ENCODE data around the gene SAT2.
A peak's percentile ranks its signal among the peaks of the same experiment; 100 is the strongest.

DNA sequence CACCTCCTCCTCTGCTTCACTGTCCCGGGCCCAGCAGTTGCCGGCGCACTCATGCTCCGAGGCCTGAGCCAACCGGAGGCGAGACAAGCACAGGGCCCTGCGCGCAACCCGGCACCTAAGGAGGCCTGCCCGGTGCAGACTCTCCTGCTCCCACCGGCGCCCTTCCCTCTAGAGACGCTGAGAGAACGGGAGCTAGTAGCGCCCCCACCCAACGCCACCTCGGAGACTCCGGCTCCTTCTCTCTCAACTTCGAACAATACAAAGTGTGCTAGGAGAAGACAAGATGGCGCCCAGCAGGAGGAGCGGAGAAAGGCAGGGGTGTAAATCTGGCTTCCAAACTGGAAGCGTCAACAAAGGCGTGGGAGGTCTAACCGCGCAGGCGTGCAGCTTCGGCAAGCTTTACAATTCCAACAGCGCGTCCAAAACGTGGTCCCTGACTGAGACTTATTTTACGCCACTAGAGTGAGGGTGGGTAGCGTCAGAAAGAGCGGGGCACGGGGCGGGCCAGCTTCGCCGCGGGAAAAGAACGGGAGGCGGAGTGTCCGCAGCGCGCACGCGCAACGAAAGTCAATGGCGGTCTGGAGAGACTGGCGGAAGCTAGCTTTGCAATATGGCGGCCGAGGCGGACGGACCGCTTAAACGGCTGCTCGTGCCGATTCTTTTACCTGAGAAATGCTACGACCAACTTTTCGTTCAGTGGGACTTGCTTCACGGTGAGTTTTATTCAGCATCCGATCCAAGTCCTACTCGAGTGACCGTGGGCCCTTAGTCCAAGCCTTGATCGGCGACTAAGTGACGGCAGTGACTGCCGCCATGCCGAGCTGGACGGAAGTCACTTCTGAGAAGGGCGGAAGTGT lies 44.1 kb downstream of the SAT2 start, which contains the start of gene MPDU1:
- TF ChIP-seq, protein P1, sequence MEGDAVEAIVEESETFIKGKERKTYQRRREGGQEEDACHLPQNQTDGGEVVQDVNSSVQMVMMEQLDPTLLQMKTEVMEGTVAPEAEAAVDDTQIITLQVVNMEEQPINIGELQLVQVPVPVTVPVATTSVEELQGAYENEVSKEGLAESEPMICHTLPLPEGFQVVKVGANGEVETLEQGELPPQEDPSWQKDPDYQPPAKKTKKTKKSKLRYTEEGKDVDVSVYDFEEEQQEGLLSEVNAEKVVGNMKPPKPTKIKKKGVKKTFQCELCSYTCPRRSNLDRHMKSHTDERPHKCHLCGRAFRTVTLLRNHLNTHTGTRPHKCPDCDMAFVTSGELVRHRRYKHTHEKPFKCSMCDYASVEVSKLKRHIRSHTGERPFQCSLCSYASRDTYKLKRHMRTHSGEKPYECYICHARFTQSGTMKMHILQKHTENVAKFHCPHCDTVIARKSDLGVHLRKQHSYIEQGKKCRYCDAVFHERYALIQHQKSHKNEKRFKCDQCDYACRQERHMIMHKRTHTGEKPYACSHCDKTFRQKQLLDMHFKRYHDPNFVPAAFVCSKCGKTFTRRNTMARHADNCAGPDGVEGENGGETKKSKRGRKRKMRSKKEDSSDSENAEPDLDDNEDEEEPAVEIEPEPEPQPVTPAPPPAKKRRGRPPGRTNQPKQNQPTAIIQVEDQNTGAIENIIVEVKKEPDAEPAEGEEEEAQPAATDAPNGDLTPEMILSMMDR (conservative IDR thresholded peaks at IDR 0.05; ENCODE audit: low read depth in 2 of 2), result no peak
- TF ChIP-seq CREB1 (CRISPR knock-in tag; IDR thresholded peaks at IDR 0.05; ENCODE audit: low read depth) (no peak; the same call in none of the 2 replicates), ZNF331 (CRISPR knock-in tag; IDR thresholded peaks at IDR 0.05; ENCODE audit: low read depth) (no peak), POLR2AphosphoS5 (IDR thresholded peaks at IDR 0.05; ENCODE audit: low read depth) (peak; percentile 59), EZH2 (IDR thresholded peaks at IDR 0.05; ENCODE audit: low read depth, unreplicated experiment) (no peak)

Data from GM23338 (cell line).